Esophagus mucosa (tissue), 1 donor: Measurements from ENCODE around the gene TMIGD1. TPM values are rescaled to one million over a fixed set of nuclear protein-coding genes. Genes with fewer than 3 reads are reported as not detected.

Experiments
- ATAC-seq: fragments of 200-7000 bp; cut with Tn5 transposase; one replicate; pipeline ENCODE4 v1.9.1; 2020
- total RNA-seq: library from RNA; stranded (reverse); gene quantifications from one replicate; pipeline ENCODE4 v1.2.4, GENCODE V29; 2023
- donor health status: DM: yes; HTN: yes; CAD: no.

The TMIGD1 gene
- total RNA-seq, 1 donor from 2014 or later = not detected

- ATAC-seq = no peak
Measured at GRCh38 chr17:30290077-30290476, 43.8 kb downstream of the TMIGD1 start.

DNA sequence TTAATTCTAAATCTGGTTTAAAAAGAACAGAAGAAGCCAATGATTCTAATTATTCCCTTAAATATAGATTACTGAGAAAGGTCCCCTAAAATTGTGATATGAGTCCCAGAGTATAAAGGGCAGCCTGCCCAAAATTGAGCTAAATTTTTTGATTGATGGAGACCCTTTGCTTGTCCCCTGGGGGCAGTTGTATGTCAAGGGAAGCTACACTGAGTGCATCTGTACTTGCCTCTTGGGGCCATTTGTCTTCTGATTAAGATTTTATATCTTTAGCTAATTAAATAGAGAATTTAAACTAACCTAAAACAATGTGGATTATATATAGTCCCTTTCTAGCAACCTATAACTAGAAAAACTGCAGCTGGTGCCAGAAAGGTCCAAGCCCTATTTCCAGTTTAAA lies 54.7 kb downstream of the TMIGD1 start:
- ATAC-seq = no peak

- no peak for ATAC-seq
Measured at GRCh38 chr17:30278032-30278431, 55.8 kb downstream of the TMIGD1 start.

DNA sequence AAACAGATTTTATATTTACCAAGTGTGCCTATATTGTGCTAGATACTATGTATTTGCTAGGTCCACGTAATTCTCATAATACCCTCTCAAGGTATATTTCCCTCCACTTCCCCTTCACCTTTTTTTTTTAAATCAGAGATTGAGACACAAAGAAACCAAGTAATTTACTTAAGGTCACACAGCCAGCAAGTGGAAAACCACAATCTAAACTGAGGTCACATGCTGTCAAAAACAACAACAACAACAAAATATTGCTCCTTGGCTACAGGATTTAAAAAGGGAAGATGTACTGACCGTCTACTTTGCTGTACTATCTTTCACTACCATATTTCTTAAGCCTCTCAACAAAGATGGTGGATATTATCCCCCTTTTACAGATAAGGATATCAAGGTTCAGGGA lies 57.9 kb downstream of the TMIGD1 start:
- ATAC-seq = no peak

DNA sequence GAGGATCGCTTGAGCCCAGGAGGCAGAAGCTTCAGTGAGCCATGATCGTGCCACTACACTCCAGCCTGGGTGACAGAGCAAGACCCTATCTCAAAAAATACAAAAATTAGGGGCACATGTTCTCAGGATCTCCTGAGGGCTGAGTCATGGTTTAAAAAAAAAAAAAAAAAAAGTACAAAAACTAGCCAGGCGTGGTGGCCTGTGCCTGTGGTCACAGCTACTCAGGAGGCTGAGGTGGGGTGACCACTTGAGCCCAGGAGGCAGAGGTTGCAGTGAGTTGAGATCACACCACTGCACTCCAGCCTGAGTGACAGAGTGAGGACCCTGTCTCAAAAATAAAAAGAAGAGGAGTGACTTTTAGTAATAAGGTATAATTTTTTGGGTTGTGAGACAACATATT lies 59.0 kb downstream of the TMIGD1 start:
- no peak for ATAC-seq

DNA sequence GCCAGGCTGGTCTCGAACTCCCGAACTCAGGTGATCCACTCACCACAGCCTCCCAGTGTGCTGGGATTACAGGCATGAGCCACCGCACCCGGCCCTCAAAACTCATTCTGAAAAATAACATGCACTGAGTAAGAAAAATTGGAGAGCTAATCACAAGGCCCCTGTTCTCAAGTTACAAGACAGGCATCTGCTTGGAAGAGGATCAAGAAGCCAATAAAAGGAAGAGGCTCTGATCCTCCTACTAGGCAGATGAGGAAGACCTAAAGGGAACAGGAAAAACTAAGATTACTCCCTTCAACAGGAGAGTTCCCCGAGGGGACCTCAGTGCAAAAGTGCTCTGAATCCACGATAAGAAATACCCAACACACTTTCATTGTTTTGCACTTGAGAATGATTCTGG lies 60.5 kb downstream of the TMIGD1 start:
- ATAC-seq = no peak

DNA sequence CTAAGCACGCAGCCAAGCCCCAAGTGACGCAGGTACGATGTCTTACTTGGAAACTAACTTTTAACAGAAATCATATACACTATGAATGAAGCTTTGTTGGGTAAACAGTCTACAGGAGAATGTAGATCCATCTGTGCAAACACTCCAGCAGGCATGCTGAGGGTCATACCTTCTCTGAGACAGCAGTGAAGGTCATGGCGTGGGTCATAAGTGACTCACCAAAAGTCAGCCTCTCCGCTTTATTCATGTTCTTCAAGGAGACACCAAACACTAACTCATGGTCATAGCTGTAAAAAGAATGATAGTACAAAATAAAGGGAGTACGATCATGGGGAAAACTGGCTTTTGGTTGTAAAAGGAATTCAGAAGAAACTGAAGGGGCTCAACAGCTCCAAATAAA lies 62.8 kb downstream of the TMIGD1 start:
- no peak for ATAC-seq

DNA sequence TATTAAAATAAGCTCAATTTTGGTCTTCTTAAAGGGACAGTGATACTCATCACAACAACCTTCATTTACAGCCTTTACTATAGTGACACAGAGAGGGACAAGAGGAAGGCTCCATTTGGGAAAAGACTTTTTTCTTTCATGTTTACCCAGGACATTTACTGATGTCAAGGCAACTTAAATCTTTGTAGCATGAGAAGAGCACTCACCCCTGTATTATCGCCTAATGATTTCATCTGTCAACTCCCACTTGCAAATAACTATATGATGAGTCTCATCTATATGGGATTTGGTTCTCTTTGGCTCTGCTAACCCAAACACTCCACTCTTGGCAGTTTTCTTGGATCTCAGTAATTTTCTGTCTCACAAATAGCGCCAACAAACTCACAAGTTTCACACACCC lies 66.2 kb downstream of the TMIGD1 start:
- ATAC-seq = no peak

Other genes with a start within 250 kb of the TMIGD1 start
- 20.0 TPM for gene NSRP1, start 217.2 kb downstream of the TMIGD1 start, total RNA-seq
- 1.5 TPM for gene SLC6A4, start 98.4 kb downstream of the TMIGD1 start, total RNA-seq
- gene BLMH, start 42.1 kb downstream of the TMIGD1 start, total RNA-seq = 25.4 TPM
- gene CPD, start 44.9 kb upstream of the TMIGD1 start, total RNA-seq = 41.7 TPM
- 31.4 TPM for gene GOSR1, start 143.4 kb upstream of the TMIGD1 start, total RNA-seq